HEK293 (cell line): ENCODE results near the gene GARIN5A.

ENCODE experiments used
- CTCF ChIA-PET: fragments of 350-600 bp; formaldehyde crosslinking; extraction: SDS; loops from one replicate; lab custom pipeline; 2021; ENCODE audit warnings: antibody characterized with exemption; lab: Yijun Ruan, JAX
- POLR2A ChIA-PET: fragments of 300-600 bp; formaldehyde crosslinking; extraction: SDS; loops from one replicate; lab custom pipeline; 2020; ENCODE audit warnings: antibody characterized with exemption, inconsistent platforms; lab: Yijun Ruan, JAX
- H3K27ac ChIP-seq: fragments of 200-500 bp; sonication (Bioruptor generic); 2 replicates; pipeline ENCODE4 v1.5.1; 2014; ENCODE audit warnings: low read depth, low read length, control low read depth, inconsistent platforms; ENCODE audit errors: extremely low read depth
- H3K36me3 ChIP-seq, 2 experiments: fragments of 200-500 bp in 1 of 2; sonication (Bioruptor generic) in 1 of 2; 1 replicate in 1 of 2; 2 replicates in 1 of 2; pipeline ENCODE4 v1.5.1; 2014 to 2017; ENCODE audit warnings: inconsistent platforms in 2 of 2, low read length in 2 of 2; ENCODE audit not compliant: control insufficient read depth in 2 of 2, insufficient read depth in 1 of 2
- H3K4me1 ChIP-seq: fragments of 200-500 bp; sonication (Bioruptor generic); 2 replicates; pipeline ENCODE4 v1.5.1; 2014; ENCODE audit warnings: mild to moderate bottlenecking, low read length, inconsistent platforms; ENCODE audit not compliant: control insufficient read depth, insufficient read depth
- H3K4me3 ChIP-seq: 2 replicates; pipeline ENCODE4 v1.5.1; 2011; ENCODE audit warnings: low read depth, mild to moderate bottlenecking, control low read depth, low read length, moderate library complexity
- H3K9me3 ChIP-seq: fragments of 200-500 bp; sonication (Bioruptor generic); 2 replicates; pipeline ENCODE4 v1.5.1; 2014; ENCODE audit warnings: low read depth, low read length, inconsistent platforms; ENCODE audit not compliant: control insufficient read depth, insufficient read depth
- EGR2 ChIP-seq: fragments of 450-650 bp; formaldehyde crosslinking; IDR thresholded peaks from 2 replicates; pipeline ENCODE4 v1.5.1; 2016; ENCODE audit warnings: low read depth, missing biosample characterization, missing genetic modification characterization
- ZBTB48 ChIP-seq: fragments of 450-650 bp; formaldehyde crosslinking; IDR thresholded peaks from 2 replicates; pipeline ENCODE4 v1.5.1; 2016; ENCODE audit warnings: missing biosample characterization, missing genetic modification characterization
- ZIC2 ChIP-seq: fragments of 450-650 bp; formaldehyde crosslinking; IDR thresholded peaks from 2 replicates; pipeline ENCODE4 v1.5.1; 2016; ENCODE audit warnings: missing biosample characterization, missing genetic modification characterization
- ZNF121 ChIP-seq: fragments of 450-650 bp; formaldehyde crosslinking; IDR thresholded peaks from 2 replicates; pipeline ENCODE4 v1.5.1; 2016; ENCODE audit warnings: missing biosample characterization, missing genetic modification characterization
- ZNF202 ChIP-seq: fragments of 450-650 bp; formaldehyde crosslinking; IDR thresholded peaks from 2 replicates; pipeline ENCODE4 v1.5.1; 2016; ENCODE audit warnings: missing biosample characterization, missing genetic modification characterization, borderline replicate concordance
- ZNF366 ChIP-seq: fragments of 450-650 bp; formaldehyde crosslinking; conservative IDR thresholded peaks from 2 replicates; pipeline ENCODE4 v1.5.1; 2016; ENCODE audit warnings: missing biosample characterization, missing genetic modification characterization
- ZNF37A ChIP-seq: fragments of 450-650 bp; IDR thresholded peaks from 2 replicates; pipeline ENCODE4 v1.5.1; 2018; ENCODE audit warnings: missing biosample characterization, missing genetic modification characterization
- ZNF473 ChIP-seq: fragments of 450-650 bp; formaldehyde crosslinking; IDR thresholded peaks from 2 replicates; pipeline ENCODE4 v1.5.1; 2017; ENCODE audit warnings: missing biosample characterization, missing genetic modification characterization
- ZNF530 ChIP-seq: fragments of 450-650 bp; formaldehyde crosslinking; IDR thresholded peaks from 2 replicates; pipeline ENCODE4 v1.5.1; 2016; ENCODE audit warnings: low read depth, missing biosample characterization, missing genetic modification characterization
- ZNF660 ChIP-seq: fragments of 450-650 bp; IDR thresholded peaks from 2 replicates; pipeline ENCODE4 v1.5.1; 2018; ENCODE audit warnings: missing biosample characterization, mild to moderate bottlenecking, missing genetic modification characterization
- ZNF777 ChIP-seq: fragments of 450-650 bp; formaldehyde crosslinking; IDR thresholded peaks from 2 replicates; pipeline ENCODE4 v1.5.1; 2017; ENCODE audit warnings: missing biosample characterization, missing genetic modification characterization, borderline replicate concordance
- ZNF785 ChIP-seq: fragments of 450-650 bp; formaldehyde crosslinking; IDR thresholded peaks from 2 replicates; pipeline ENCODE4 v1.5.1; 2016; ENCODE audit warnings: missing biosample characterization, missing genetic modification characterization
- ZNF792 ChIP-seq: fragments of 450-650 bp; formaldehyde crosslinking; IDR thresholded peaks from 2 replicates; pipeline ENCODE4 v1.5.1; 2016; ENCODE audit warnings: missing biosample characterization, missing genetic modification characterization
- ZNF837 ChIP-seq: fragments of 450-650 bp; formaldehyde crosslinking; IDR thresholded peaks from 2 replicates; pipeline ENCODE4 v1.5.1; 2016; ENCODE audit warnings: missing biosample characterization, missing genetic modification characterization
- TF ChIP-seq, protein P1 (sequence below): fragments of 450-650 bp; formaldehyde crosslinking; IDR thresholded peaks from 2 replicates; pipeline ENCODE4 v1.5.1; 2016; ENCODE audit warnings: missing biosample characterization, missing genetic modification characterization
- TF ChIP-seq, protein P2 (sequence below): fragments of 450-650 bp; formaldehyde crosslinking; IDR thresholded peaks from 2 replicates; pipeline ENCODE4 v1.5.1; 2016; ENCODE audit warnings: missing biosample characterization, missing genetic modification characterization
- TF ChIP-seq, protein P3 (sequence below): fragments of 450-650 bp; formaldehyde crosslinking; IDR thresholded peaks from 2 replicates; pipeline ENCODE4 v1.5.1; 2016; ENCODE audit warnings: missing biosample characterization, missing genetic modification characterization
- TF ChIP-seq, protein P4 (sequence below): fragments of 450-650 bp; formaldehyde crosslinking; IDR thresholded peaks from 2 replicates; pipeline ENCODE4 v1.5.1; 2016; ENCODE audit warnings: missing biosample characterization, missing genetic modification characterization
- TF ChIP-seq, protein P5 (sequence below): fragments of 450-650 bp; formaldehyde crosslinking; IDR thresholded peaks from 2 replicates; pipeline ENCODE4 v1.5.1; 2017; ENCODE audit warnings: missing biosample characterization, missing genetic modification characterization

The GARIN5A gene

DNA sequence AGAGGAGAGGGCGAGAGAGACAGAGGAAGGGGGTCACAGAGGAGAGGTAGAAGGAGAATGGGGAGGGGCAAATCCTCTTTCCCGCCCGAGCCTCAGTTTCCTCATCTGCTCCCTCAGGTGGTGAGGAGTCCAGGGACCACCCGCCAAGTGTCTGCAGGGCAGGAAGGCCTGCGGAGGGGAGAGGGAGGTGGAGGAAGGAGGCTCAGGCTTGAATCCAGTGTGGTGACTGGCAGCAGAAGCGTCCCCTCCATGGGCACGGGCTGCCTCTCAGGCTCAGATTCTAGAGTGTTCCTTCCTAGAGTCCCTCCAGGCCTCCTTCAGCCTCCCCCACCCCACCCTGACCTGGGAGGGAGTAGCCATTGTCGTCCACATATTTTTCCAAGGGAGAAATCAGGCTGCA, 16.5 kb upstream of the GARIN5A start:
- H3K9me3 ChIP-seq = no peaks in the 10 kb centered on the region
- ChIA-PET CTCF (no interaction called here), POLR2A (no interaction called here)
- TF ChIP-seq ZNF837 (tag by site-specific recombination) (no peak), ZIC2 (no peak), ZNF37A (tag by site-specific recombination) (no peak)
- TF ChIP-seq, protein P1, sequence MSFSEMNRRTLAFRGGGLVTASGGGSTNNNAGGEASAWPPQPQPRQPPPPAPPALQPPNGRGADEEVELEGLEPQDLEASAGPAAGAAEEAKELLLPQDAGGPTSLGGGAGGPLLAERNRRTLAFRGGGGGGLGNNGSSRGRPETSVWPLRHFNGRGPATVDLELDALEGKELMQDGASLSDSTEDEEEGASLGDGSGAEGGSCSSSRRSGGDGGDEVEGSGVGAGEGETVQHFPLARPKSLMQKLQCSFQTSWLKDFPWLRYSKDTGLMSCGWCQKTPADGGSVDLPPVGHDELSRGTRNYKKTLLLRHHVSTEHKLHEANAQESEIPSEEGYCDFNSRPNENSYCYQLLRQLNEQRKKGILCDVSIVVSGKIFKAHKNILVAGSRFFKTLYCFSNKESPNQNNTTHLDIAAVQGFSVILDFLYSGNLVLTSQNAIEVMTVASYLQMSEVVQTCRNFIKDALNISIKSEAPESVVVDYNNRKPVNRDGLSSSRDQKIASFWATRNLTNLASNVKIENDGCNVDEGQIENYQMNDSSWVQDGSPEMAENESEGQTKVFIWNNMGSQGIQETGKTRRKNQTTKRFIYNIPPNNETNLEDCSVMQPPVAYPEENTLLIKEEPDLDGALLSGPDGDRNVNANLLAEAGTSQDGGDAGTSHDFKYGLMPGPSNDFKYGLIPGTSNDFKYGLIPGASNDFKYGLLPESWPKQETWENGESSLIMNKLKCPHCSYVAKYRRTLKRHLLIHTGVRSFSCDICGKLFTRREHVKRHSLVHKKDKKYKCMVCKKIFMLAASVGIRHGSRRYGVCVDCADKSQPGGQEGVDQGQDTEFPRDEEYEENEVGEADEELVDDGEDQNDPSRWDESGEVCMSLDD (tag by site-specific recombination) = no peak
- TF ChIP-seq, protein P2, sequence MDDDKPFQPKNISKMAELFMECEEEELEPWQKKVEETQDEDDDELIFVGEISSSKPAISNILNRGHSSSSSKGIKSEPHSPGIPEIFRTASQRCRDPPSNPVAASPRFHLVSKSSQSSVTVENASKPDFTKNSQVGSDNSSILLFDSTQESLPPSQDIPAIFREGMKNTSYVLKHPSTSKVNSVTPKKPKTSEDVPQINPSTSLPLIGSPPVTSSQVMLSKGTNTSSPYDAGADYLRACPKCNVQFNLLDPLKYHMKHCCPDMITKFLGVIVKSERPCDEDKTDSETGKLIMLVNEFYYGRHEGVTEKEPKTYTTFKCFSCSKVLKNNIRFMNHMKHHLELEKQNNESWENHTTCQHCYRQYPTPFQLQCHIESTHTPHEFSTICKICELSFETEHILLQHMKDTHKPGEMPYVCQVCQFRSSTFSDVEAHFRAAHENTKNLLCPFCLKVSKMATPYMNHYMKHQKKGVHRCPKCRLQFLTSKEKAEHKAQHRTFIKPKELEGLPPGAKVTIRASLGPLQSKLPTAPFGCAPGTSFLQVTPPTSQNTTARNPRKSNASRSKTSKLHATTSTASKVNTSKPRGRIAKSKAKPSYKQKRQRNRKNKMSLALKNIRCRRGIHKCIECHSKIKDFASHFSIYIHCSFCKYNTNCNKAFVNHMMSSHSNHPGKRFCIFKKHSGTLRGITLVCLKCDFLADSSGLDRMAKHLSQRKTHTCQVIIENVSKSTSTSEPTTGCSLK = no peak
- TF ChIP-seq, protein P3, sequence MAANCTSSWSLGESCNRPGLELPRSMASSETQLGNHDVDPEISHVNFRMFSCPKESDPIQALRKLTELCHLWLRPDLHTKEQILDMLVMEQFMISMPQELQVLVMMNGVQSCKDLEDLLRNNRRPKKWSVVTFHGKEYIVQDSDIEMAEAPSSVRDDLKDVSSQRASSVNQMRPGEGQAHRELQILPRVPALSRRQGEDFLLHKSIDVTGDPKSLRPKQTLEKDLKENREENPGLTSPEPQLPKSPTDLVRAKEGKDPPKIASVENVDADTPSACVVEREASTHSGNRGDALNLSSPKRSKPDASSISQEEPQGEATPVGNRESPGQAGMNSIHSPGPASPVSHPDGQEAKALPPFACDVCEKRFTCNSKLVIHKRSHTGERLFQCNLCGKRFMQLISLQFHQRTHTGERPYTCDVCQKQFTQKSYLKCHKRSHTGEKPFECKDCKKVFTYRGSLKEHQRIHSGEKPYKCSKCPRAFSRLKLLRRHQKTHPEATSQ (tag by site-specific recombination) = no peak
- no peak overlapping the region for H3K27ac ChIP-seq
- H3K4me3 ChIP-seq = no peak overlapping the region
- H3K4me1 ChIP-seq = no peaks in the 10 kb centered on the region
- peaks cover 0 to 3% of the 10 kb centered on the region in 2 experiments; a peak in 1 of 3 replicates for H3K36me3 ChIP-seq

DNA sequence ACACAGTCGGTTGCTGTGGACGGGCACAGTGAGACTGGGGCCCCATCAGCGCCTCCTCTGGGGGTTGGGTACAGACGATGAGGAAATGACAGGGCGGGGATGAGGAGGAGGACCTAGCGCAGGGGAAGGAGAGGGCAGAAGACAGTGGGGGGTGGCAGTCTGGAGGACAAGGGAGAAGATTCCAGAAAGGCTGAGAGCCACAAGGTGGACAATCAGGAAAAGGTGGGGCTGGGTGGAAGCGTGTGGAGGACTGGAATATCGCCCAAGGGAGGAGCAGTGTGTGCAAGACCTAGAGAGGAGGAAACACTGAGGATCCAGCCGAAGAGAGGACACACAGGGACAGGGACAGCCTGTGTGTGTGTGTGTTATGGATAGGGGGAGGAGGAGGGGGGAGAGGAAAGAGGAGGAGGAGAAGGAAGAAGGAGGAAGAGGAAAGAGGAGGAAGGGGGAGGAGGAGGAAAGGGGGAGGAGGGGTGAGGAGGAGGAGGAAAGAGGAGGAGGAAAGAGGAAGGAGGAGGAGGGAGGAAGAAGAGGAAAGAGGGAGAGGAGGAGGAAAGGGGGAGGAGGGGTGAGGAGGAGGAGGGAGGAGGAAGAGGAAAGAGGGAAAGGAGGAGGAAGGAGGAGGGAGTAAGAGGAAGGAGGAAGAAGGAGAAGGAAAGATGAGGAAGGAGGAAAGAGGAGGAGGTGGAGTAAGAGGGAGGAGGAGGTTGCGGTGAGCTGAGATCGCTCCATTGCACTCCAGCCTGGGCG, 15.8 kb upstream of the GARIN5A start:
- H3K4me3 ChIP-seq = no peak overlapping the region
- H3K4me1 ChIP-seq = no peaks in the 10 kb centered on the region
- no peak overlapping the region for H3K27ac ChIP-seq
- ChIA-PET POLR2A (no interaction called here), CTCF (no interaction called here)
- H3K36me3 ChIP-seq = peaks cover 0 to 3% of the 10 kb centered on the region in 2 experiments; a peak in 1 of 3 replicates
- no peaks in the 10 kb centered on the region for H3K9me3 ChIP-seq
- TF ChIP-seq ZNF792 (tag by site-specific recombination) (no peak), ZNF121 (no peak), ZBTB48 (tag by site-specific recombination) (no peak), ZNF473 (tag by site-specific recombination) (no peak), ZNF837 (tag by site-specific recombination) (no peak), ZNF785 (tag by site-specific recombination) (no peak), ZNF777 (tag by site-specific recombination) (no peak), ZNF202 (tag by site-specific recombination) (no peak), EGR2 (tag by site-specific recombination) (peak; percentile 81; the same call in 1 of the 2 replicates), ZNF366 (peak; percentile 77; the same call in 1 of the 2 replicates), ZNF660 (tag by site-specific recombination) (0 out of 2 replicates have a peak, but pooled peaks have one; percentile 63), ZNF530 (0 out of 2 replicates have a peak, but pooled peaks have one; percentile 25)
- TF ChIP-seq, protein P4, sequence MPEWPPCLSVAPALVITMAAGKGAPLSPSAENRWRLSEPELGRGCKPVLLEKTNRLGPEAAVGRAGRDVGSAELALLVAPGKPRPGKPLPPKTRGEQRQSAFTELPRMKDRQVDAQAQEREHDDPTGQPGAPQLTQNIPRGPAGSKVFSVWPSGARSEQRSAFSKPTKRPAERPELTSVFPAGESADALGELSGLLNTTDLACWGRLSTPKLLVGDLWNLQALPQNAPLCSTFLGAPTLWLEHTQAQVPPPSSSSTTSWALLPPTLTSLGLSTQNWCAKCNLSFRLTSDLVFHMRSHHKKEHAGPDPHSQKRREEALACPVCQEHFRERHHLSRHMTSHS = no peak
- TF ChIP-seq, protein P3 (tag by site-specific recombination) = no peak
- TF ChIP-seq, protein P1 (tag by site-specific recombination) = no peak
- TF ChIP-seq, protein P5, sequence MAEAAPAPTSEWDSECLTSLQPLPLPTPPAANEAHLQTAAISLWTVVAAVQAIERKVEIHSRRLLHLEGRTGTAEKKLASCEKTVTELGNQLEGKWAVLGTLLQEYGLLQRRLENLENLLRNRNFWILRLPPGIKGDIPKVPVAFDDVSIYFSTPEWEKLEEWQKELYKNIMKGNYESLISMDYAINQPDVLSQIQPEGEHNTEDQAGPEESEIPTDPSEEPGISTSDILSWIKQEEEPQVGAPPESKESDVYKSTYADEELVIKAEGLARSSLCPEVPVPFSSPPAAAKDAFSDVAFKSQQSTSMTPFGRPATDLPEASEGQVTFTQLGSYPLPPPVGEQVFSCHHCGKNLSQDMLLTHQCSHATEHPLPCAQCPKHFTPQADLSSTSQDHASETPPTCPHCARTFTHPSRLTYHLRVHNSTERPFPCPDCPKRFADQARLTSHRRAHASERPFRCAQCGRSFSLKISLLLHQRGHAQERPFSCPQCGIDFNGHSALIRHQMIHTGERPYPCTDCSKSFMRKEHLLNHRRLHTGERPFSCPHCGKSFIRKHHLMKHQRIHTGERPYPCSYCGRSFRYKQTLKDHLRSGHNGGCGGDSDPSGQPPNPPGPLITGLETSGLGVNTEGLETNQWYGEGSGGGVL = peak; percentile 71; the same call in 1 of the 2 replicates
